Subcutaneous abdominal adipose tissue (tissue), 5 donors: ENCODE results near the gene C15orf62.

Experiments used
- H3K27ac ChIP-seq: one replicate; pipeline ENCODE4 v1.7.0; 2013; ENCODE audit warnings: low read depth, mild to moderate bottlenecking, inconsistent platforms, low read length, moderate library complexity
- H3K27me3 ChIP-seq, 5 donors: one replicate each; pipeline ENCODE4 v1.7.0; 2013; ENCODE audit warnings: low read length in 5 of 5, inconsistent platforms in 1 of 5; ENCODE audit not compliant: control insufficient read depth in 5 of 5, insufficient read depth in 4 of 5
- H3K36me3 ChIP-seq, 5 donors: one replicate each; pipeline ENCODE4 v1.7.0; 2013; ENCODE audit warnings: low read length in 5 of 5; ENCODE audit not compliant: control insufficient read depth in 5 of 5, insufficient read depth in 5 of 5
- H3K4me1 ChIP-seq, 5 donors: one replicate each; pipeline ENCODE4 v1.7.0; 2013; ENCODE audit warnings: low read length in 5 of 5, mild to moderate bottlenecking in 3 of 5, moderate library complexity in 1 of 5; ENCODE audit not compliant: control insufficient read depth in 5 of 5, insufficient read depth in 5 of 5
- H3K4me3 ChIP-seq, 5 donors: one replicate each; pipeline ENCODE4 v1.7.0; 2013; ENCODE audit warnings: low read length in 5 of 5, low read depth in 1 of 5
- H3K9ac ChIP-seq, 5 donors: one replicate each; pipeline ENCODE4 v1.7.0; 2013; ENCODE audit warnings: low read length in 5 of 5, mild to moderate bottlenecking in 4 of 5, moderate library complexity in 3 of 5
- H3K9me3 ChIP-seq, 5 donors: one replicate each; pipeline ENCODE4 v1.7.0; 2013; ENCODE audit warnings: low read length in 5 of 5; ENCODE audit not compliant: control insufficient read depth in 5 of 5
- donor health status: healthy.
- donor health status: healthy.
- donor health status: healthy.
- donor health status: healthy.
- donor health status: healthy.

The C15orf62 gene

GRCh38 chr15:40790718-40791117, 20.9 kb downstream of the C15orf62 start:
- no peak overlapping the region for H3K9ac ChIP-seq
- H3K36me3 ChIP-seq = peaks cover 0 to 8% (median 4%) of the 10 kb centered on the region in 5 donors
- H3K27me3 ChIP-seq = no peaks in the 10 kb centered on the region
- no peak overlapping the region for H3K4me3 ChIP-seq
- no peak overlapping the region for H3K27ac ChIP-seq
- peaks cover 4 to 39% (median 20%) of the 10 kb centered on the region in 5 donors for H3K4me1 ChIP-seq
- no peaks in the 10 kb centered on the region for H3K9me3 ChIP-seq

DNA sequence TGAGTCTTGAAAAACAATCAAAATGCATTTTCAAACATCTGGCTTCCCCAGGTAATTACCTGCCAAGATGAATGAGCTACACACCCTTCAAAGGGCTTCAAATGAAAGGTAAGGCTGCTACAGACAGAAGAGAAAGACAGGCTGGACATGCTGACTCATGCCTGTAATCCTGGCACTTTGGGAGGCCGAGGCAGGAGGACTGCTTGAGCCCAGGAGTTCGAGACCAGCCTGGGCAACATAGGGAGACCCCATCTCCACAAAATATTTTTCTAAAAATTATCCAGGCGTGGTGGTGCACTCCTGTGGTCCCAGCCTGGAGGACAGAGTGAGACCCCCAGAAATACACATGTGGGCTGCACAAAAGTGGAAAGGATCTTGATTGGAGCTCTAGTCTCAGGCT, 22.6 kb downstream of the C15orf62 start:
- Histone ChIP-seq H3K27ac (no peak overlapping the region), H3K4me3 (no peak overlapping the region), H3K9me3 (no peaks in the 10 kb centered on the region), H3K4me1 (peaks cover 4 to 34% (median 23%) of the 10 kb centered on the region in 5 donors), H3K36me3 (peaks cover 0 to 8% (median 4%) of the 10 kb centered on the region in 5 donors), H3K9ac (no peak overlapping the region), H3K27me3 (no peaks in the 10 kb centered on the region)

- no peak overlapping the region for H3K4me3 ChIP-seq
- peaks cover 0 to 12% (median 4%) of the 10 kb centered on the region in 5 donors for H3K36me3 ChIP-seq
- no peaks in the 10 kb centered on the region for H3K9me3 ChIP-seq
- no peak overlapping the region for H3K9ac ChIP-seq
- peaks cover 4 to 29% (median 18%) of the 10 kb centered on the region in 5 donors for H3K4me1 ChIP-seq
- H3K27me3 ChIP-seq = no peaks in the 10 kb centered on the region
- no peak overlapping the region for H3K27ac ChIP-seq
These were observed 23.6 kb downstream of the C15orf62 start for GRCh38 chr15:40793216-40793989.

- Histone ChIP-seq H3K4me3 (no peak overlapping the region), H3K36me3 (peaks cover 0 to 13% (median 4%) of the 10 kb centered on the region in 5 donors), H3K4me1 (peaks cover 4 to 26% (median 16%) of the 10 kb centered on the region in 5 donors), H3K27me3 (no peaks in the 10 kb centered on the region), H3K9ac (no peak overlapping the region), H3K27ac (no peak overlapping the region), H3K9me3 (no peaks in the 10 kb centered on the region)
These were observed 26.3 kb downstream of the C15orf62 start for GRCh38 chr15:40796041-40796440.

DNA sequence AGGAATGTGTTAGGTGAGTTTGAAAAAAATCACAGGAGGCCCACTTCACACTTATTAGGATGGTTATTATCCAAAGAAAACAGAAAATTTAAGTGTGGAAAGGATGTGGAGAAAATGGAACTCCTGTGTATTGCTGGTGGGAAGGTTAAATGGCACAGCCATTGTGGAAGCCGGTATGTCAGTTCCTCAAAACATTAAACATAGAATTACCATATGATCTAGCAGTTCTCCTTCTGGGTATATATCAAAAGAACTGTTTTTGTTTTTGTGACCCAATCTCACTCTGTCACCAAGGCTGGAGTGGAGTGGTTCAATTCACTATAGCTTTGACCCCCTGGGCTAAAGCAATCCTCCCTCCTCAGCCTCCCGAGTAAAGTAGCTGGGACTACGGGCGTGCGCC, 26.7 kb downstream of the C15orf62 start:
- Histone ChIP-seq H3K9ac (no peak overlapping the region), H3K27ac (no peak overlapping the region), H3K4me3 (no peak overlapping the region), H3K27me3 (no peaks in the 10 kb centered on the region), H3K36me3 (peaks cover 0 to 9% (median 4%) of the 10 kb centered on the region in 5 donors), H3K4me1 (peaks cover 4 to 26% (median 16%) of the 10 kb centered on the region in 5 donors), H3K9me3 (no peaks in the 10 kb centered on the region)

GRCh38 chr15:40799523-40799922, 29.7 kb downstream of the C15orf62 start:
- Histone ChIP-seq H3K27ac (no peak overlapping the region), H3K4me3 (no peak overlapping the region), H3K36me3 (peaks cover 0 to 11% (median 2%) of the 10 kb centered on the region in 5 donors), H3K27me3 (no peaks in the 10 kb centered on the region), H3K9ac (no peak overlapping the region), H3K4me1 (peaks cover 0 to 13% (median 9%) of the 10 kb centered on the region in 5 donors), H3K9me3 (no peaks in the 10 kb centered on the region)

DNA sequence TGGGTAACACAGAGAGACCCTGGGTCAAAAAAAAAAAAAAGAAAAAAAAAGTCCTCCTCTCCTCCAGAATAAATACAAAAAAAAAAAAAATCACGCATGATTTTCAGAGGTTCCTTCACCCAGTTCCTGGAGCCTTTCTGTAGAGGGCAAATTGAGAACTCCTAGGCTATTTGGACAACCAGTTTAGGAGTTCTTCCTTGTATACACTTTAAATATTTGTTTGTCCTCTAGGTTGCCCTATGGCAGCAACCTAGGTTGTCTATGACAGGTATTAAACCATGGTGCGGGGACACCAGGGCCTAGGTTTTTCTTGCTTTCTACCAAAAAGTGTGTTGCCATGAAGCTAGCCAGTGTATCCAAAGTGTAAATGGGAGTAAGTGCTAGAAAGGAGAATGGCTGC, 33.3 kb downstream of the C15orf62 start:
- no peaks in the 10 kb centered on the region for H3K27me3 ChIP-seq
- H3K4me1 ChIP-seq = peaks cover 3 to 14% (median 13%) of the 10 kb centered on the region in 5 donors
- no peak overlapping the region for H3K4me3 ChIP-seq
- H3K27ac ChIP-seq = no peak overlapping the region
- peaks cover 0 to 11% (median 2%) of the 10 kb centered on the region in 5 donors for H3K36me3 ChIP-seq
- H3K9ac ChIP-seq = no peak overlapping the region
- no peaks in the 10 kb centered on the region for H3K9me3 ChIP-seq

GRCh38 chr15:40803688-40804087, 33.9 kb downstream of the C15orf62 start:
- peaks cover 0 to 5% (median 2%) of the 10 kb centered on the region in 5 donors for H3K36me3 ChIP-seq
- peaks cover 6 to 20% (median 18%) of the 10 kb centered on the region in 5 donors for H3K4me1 ChIP-seq
- H3K27me3 ChIP-seq = no peaks in the 10 kb centered on the region
- H3K9ac ChIP-seq = no peak overlapping the region
- H3K27ac ChIP-seq = no peak overlapping the region
- no peak overlapping the region for H3K4me3 ChIP-seq
- H3K9me3 ChIP-seq = no peaks in the 10 kb centered on the region

GRCh38 chr15:40806672-40807027, 36.9 kb downstream of the C15orf62 start:
- H3K9ac ChIP-seq = peak overlapping the region; percentile 85 to 100 (median 90)
- no peaks in the 10 kb centered on the region for H3K9me3 ChIP-seq
- peaks cover 6 to 25% (median 20%) of the 10 kb centered on the region in 5 donors for H3K36me3 ChIP-seq
- H3K4me3 ChIP-seq = peak overlapping the region; percentile 79 to 100 (median 99)
- H3K27ac ChIP-seq = peak overlapping the region; percentile 99
- peaks cover 6 to 21% (median 18%) of the 10 kb centered on the region in 5 donors for H3K4me1 ChIP-seq
- H3K27me3 ChIP-seq = no peaks in the 10 kb centered on the region

- Histone ChIP-seq H3K36me3 (peaks cover 6 to 28% (median 18%) of the 10 kb centered on the region in 5 donors), H3K4me3 (peak within 1 kb of the TSS; percentile 88 to 100 (median 99)), H3K27me3 (no peaks in the 10 kb centered on the region), H3K9me3 (no peaks in the 10 kb centered on the region), H3K9ac (peak within 1 kb of the TSS; percentile 85 to 100 (median 90)), H3K4me1 (peaks cover 6 to 21% (median 18%) of the 10 kb centered on the region in 5 donors), H3K27ac (peak within 1 kb of the TSS; percentile 99)
These were observed 37.5 kb downstream of the C15orf62 start, which contains the start of the genes DNAJC17 and ZFYVE19 for GRCh38 chr15:40807028-40807887. Gene DNAJC17 (minus strand): TSS chr15:40807473. CDS start chr15:40807446, 27 bp downstream. Gene ZFYVE19 (plus strand): TSS chr15:40807089. CDS start chr15:40807590, 501 bp downstream.
